Smooth muscle cell of the brain vasculature (primary cell): ENCODE results near the gene ANKAR.
"Not testable (repeated sequence)": the region's sequence is repeated elsewhere in the genome, so short reads cannot be mapped to it uniquely, and the experiment has no call there.

Experiments used
- DNase-seq: peaks from one replicate; pipeline ENCODE4 v3.0.0-alpha.2; 2012; ENCODE audit warnings: low read depth, low spot score

The ANKAR gene

DNA sequence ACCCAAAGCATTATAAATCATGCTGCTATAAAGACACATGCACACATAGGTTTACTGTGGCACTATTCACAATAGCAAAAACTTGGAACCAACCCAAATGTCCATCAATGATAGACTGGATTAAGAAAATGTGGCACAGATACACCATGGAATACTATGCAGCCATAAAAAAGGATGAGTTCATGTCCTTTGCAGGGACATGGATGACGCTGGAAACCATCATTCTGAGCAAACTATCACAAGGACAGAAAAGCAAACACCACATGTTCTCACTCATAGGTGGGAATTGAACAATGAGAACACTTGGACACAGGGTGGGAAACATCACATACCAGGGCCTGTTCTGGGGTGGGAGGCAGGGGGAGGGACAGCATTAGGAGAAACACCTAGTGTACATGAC lies 43.1 kb downstream of the ANKAR start:
- not testable (repeated sequence) for DNase-seq

DNA sequence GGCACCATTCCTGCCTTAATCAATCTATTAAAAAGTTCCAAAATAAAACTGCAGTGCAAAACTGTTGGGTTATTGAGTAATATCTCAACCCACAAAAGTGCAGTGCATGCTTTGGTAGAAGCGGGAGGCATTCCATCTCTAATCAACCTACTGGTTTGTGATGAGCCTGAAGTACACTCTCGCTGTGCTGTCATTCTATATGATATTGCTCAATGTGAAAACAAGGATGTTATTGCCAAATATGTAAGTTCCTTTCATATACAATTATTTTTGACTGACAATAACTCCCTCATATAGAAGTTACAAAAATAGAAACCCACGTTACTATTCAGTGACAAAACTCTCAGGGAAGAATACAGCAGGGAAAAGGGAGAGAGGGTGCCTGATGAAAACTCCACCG lies 45.1 kb downstream of the ANKAR start:
- no peak for DNase-seq

DNA sequence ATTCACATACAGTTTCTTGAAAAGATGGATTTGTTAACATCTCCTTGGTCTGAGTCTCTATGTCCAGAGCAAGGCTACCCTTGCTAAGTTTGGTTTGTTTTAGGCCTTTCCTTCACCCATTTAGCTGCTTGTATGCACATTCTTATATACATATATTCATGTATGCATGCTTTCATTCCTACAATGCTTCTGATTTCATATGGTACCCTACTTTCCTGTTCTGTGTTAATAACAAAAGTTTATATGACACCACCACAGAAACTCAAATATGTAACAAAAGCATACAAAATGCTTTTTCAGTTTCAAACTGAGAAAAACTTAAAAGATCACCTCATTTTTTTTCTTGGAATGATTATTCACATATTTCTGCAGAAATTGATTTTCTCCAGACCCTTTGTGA lies 48.7 kb downstream of the ANKAR start:
- no peak for DNase-seq
